Mesenchymal stem cell (in vitro differentiated cells and primary cell): ENCODE measurements around the gene PRKG1.

Experiments
- DNase-seq: peaks from one replicate; pipeline ENCODE4 v3.0.0-alpha.2; 2013
- H2AFZ ChIP-seq: one replicate; pipeline ENCODE4 v1.6.1; 2013; ENCODE audit warnings: low read depth, mild to moderate bottlenecking, control low read depth, inconsistent platforms, low read length, moderate library complexity
- H2AK5ac ChIP-seq: 2 replicates; pipeline ENCODE4 v1.6.1; 2013; ENCODE audit warnings: low read length, moderate library complexity, mild to moderate bottlenecking, inconsistent platforms; ENCODE audit not compliant: severe bottlenecking
- H2BK120ac ChIP-seq: one replicate; pipeline ENCODE4 v1.6.1; 2013; ENCODE audit warnings: low read depth, mild to moderate bottlenecking, inconsistent platforms, low read length, moderate library complexity
- H2BK12ac ChIP-seq, 2 experiments: one replicate each; pipeline ENCODE4 v1.6.1; 2013; ENCODE audit warnings: inconsistent platforms in 2 of 2, low read length in 2 of 2, mild to moderate bottlenecking in 2 of 2, moderate library complexity in 2 of 2, control low read depth in 1 of 2
- H2BK15ac ChIP-seq: one replicate; pipeline ENCODE4 v1.6.1; 2013; ENCODE audit warnings: mild to moderate bottlenecking, low read depth, inconsistent platforms; ENCODE audit not compliant: poor library complexity, severe bottlenecking
- H2BK5ac ChIP-seq: 2 replicates; pipeline ENCODE4 v1.6.1; 2013; ENCODE audit warnings: low read depth, mild to moderate bottlenecking, low read length, control low read depth, inconsistent platforms; ENCODE audit not compliant: poor library complexity, severe bottlenecking
- H3K14ac ChIP-seq, 2 experiments: one replicate each; pipeline ENCODE4 v1.6.1; 2013; ENCODE audit warnings: inconsistent platforms in 2 of 2, low read length in 2 of 2, control low read depth in 1 of 2, mild to moderate bottlenecking in 1 of 2, moderate library complexity in 1 of 2
- H3K18ac ChIP-seq, 2 experiments: one replicate each; pipeline ENCODE4 v1.6.1; 2013; ENCODE audit warnings: inconsistent platforms in 2 of 2, low read length in 2 of 2, control low read depth in 1 of 2, low read depth in 1 of 2, mild to moderate bottlenecking in 1 of 2
- H3K23ac ChIP-seq, 2 experiments: one replicate each; pipeline ENCODE4 v1.6.1; 2013; ENCODE audit warnings: inconsistent platforms in 2 of 2, low read length in 2 of 2, mild to moderate bottlenecking in 2 of 2, moderate library complexity in 2 of 2, control low read depth in 1 of 2
- H3K27ac ChIP-seq: 2 replicates; pipeline ENCODE4 v1.5.1; 2013; ENCODE audit warnings: mild to moderate bottlenecking, moderate library complexity, low read length, control low read depth, inconsistent platforms; ENCODE audit not compliant: poor library complexity, severe bottlenecking
- H3K27me3 ChIP-seq, 2 experiments: 2 replicates each; pipeline versions ENCODE4 v1.6.1 to v1.7.0; 2013; ENCODE audit warnings: low read length in 2 of 2, mild to moderate bottlenecking in 2 of 2, moderate library complexity in 2 of 2, control low read depth in 1 of 2, inconsistent platforms in 1 of 2; ENCODE audit not compliant: control insufficient read depth in 1 of 2, insufficient read depth in 1 of 2
- H3K36me3 ChIP-seq, 2 experiments: 2 replicates each; pipeline versions ENCODE4 v1.6.1 to v1.7.0; 2013; ENCODE audit warnings: low read length in 2 of 2, control low read depth in 1 of 2, inconsistent platforms in 1 of 2, low read depth in 1 of 2, mild to moderate bottlenecking in 1 of 2; ENCODE audit not compliant: insufficient read depth in 2 of 2, control insufficient read depth in 1 of 2
- H3K4ac ChIP-seq, 2 experiments: one replicate each; pipeline ENCODE4 v1.6.1; 2013; ENCODE audit warnings: inconsistent platforms in 2 of 2, low read length in 2 of 2, mild to moderate bottlenecking in 2 of 2, moderate library complexity in 2 of 2, control low read depth in 1 of 2, low read depth in 1 of 2
- H3K4me1 ChIP-seq: 2 replicates; pipeline ENCODE4 v1.6.1; 2013; ENCODE audit warnings: low read depth, low read length, control low read depth; ENCODE audit not compliant: control insufficient read depth, insufficient read depth
- H3K4me2 ChIP-seq: 2 replicates; pipeline ENCODE4 v1.6.1; 2013; ENCODE audit warnings: low read length, mild to moderate bottlenecking, inconsistent platforms; ENCODE audit not compliant: poor library complexity, severe bottlenecking
- H3K4me3 ChIP-seq, 2 experiments: 2 replicates each; pipeline versions ENCODE4 v1.5.1 to v1.7.0; 2013; ENCODE audit warnings: low read length in 2 of 2, mild to moderate bottlenecking in 2 of 2, control low read depth in 1 of 2, low read depth in 1 of 2; ENCODE audit not compliant: insufficient read depth in 1 of 2
- H3K79me1 ChIP-seq: replicated peaks from 2 replicates; pipeline ENCODE4 v1.6.1; 2013; ENCODE audit warnings: mild to moderate bottlenecking, control low read depth, low read length, inconsistent platforms; ENCODE audit not compliant: poor library complexity, severe bottlenecking
- H3K9ac ChIP-seq: 2 replicates; pipeline ENCODE4 v1.7.0; 2013; ENCODE audit warnings: mild to moderate bottlenecking, low read length, moderate library complexity
- H3K9me3 ChIP-seq: 2 replicates; pipeline ENCODE4 v1.7.0; 2013; ENCODE audit warnings: mild to moderate bottlenecking, low read length; ENCODE audit not compliant: control insufficient read depth
- H4K8ac ChIP-seq: one replicate; pipeline ENCODE4 v1.6.1; 2013; ENCODE audit warnings: inconsistent platforms, mild to moderate bottlenecking, low read length, moderate library complexity
- H4K91ac ChIP-seq: one replicate; pipeline ENCODE4 v1.6.1; 2013; ENCODE audit warnings: mild to moderate bottlenecking, low read length, inconsistent platforms
- WGBS: methylation state at CpG from one replicate; pipeline ENCODE4 v1.1.7; 2013; ENCODE audit warnings: mixed read lengths; 5-methylcytosine and 5-hydroxymethylcytosine counted together

PRKG1 gene

DNA sequence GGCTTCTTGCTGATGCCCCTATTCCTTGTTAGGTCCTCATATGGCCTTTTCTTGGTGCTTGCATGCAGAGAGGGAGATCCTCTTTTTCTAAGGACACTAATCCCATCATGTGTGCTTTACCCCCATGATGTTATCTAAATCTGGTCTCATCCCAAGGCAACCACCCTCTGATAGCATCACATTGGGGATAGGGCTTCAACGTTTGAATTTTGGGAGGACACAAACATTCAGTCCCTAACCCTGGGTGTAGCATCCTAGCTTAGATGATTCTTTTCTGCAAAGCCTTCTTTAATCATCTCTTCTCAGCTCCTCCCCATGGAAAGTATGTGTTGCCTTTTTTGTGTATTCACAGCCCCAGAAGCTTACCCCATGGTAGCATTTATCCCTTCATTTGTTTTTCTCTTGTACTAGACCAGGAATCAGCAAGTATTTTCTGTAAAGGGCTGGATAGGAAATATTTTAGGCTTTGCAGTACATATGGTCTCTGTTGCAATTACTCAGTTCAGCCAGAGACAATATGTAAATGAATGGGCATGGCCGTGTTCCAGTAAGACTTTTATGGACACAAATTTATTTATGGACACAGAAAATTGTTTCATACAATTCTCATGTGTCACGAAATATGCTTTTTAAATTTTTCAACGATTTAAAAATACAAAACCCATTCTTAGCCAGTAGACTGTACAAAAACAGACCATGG lies 726.6 kb downstream of the PRKG1 start:
- Histone ChIP-seq H2BK12ac (no peak overlapping the region), H3K4me3 (no peak overlapping the region), H3K18ac (no peak overlapping the region), H3K79me1 (no peaks in the 10 kb centered on the region), H3K4me1 (no peaks in the 10 kb centered on the region), H3K14ac (no peak overlapping the region), H3K9me3 (no peaks in the 10 kb centered on the region), H3K27me3 (no peaks in the 10 kb centered on the region), H3K27ac (no peak overlapping the region), H2BK5ac (no peak overlapping the region), H2BK120ac (no peak overlapping the region), H4K8ac (no peak overlapping the region), H2AK5ac (no peak overlapping the region), H3K4ac (no peak overlapping the region), H4K91ac (no peak overlapping the region), H3K4me2 (no peak overlapping the region), H2BK15ac (no peak overlapping the region), H2AFZ (no peak overlapping the region), H3K9ac (no peak overlapping the region), H3K36me3 (no peaks in the 10 kb centered on the region), H3K23ac (no peak overlapping the region)
- DNase-seq = no peak
- 83% methylated on average over 4 of the region's 4 CpGs for WGBS

DNA sequence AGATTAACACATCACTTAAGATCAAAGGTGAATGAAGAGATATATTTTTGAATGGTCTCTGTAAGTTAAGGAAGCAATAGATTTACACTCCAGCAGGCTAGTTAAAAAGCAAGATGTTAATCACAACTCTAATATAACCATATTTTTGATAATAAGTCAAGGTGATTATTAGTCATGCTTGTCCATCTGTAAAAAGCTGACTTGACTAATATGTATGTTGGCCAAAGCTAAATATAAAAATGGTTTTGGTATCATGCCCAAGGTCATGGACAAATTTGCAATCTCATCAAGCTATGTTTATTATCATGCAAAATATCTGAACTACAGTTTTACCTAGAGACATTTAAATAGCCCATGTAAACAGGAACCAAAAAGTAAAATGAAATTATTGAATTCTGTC lies 727.7 kb downstream of the PRKG1 start:
- no peak overlapping the region for H2BK15ac ChIP-seq
- no peak overlapping the region for H3K27ac ChIP-seq
- no peak overlapping the region for H3K23ac ChIP-seq
- no peaks in the 10 kb centered on the region for H3K4me1 ChIP-seq
- no peaks in the 10 kb centered on the region for H3K36me3 ChIP-seq
- H3K27me3 ChIP-seq = no peaks in the 10 kb centered on the region
- no peaks in the 10 kb centered on the region for H3K79me1 ChIP-seq
- no peaks in the 10 kb centered on the region for H3K9me3 ChIP-seq
- H4K91ac ChIP-seq = no peak overlapping the region
- no peak overlapping the region for H2AFZ ChIP-seq
- DNase-seq = no peak
- H3K9ac ChIP-seq = no peak overlapping the region
- no peak overlapping the region for H3K4me3 ChIP-seq
- H3K4ac ChIP-seq = no peak overlapping the region
- H3K4me2 ChIP-seq = no peak overlapping the region
- no peak overlapping the region for H4K8ac ChIP-seq
- H2BK5ac ChIP-seq = no peak overlapping the region
- no peak overlapping the region for H3K18ac ChIP-seq
- no peak overlapping the region for H2BK120ac ChIP-seq
- H2AK5ac ChIP-seq = no peak overlapping the region
- H2BK12ac ChIP-seq = no peak overlapping the region
- H3K14ac ChIP-seq = no peak overlapping the region

DNA sequence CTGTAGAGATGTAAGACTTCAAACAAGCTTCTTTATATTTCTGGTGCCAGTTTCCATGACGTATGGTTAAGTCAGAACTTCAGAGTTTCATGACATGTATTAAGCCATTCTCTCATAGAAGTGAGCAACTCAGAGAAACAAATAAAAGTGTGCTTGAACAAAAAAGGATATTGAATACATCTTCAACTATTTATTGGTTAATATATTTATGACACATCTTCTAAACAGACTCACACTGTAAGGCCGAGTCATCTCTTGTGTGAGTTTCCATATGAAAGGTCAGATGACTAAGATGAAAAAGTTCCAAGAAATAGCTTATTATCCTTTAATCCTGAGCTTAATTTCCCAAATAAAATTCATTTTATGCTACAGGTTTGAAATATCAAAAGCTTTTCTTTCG lies 730.6 kb downstream of the PRKG1 start:
- 100% methylated on average over 1 of the region's 3 CpGs for WGBS

DNA sequence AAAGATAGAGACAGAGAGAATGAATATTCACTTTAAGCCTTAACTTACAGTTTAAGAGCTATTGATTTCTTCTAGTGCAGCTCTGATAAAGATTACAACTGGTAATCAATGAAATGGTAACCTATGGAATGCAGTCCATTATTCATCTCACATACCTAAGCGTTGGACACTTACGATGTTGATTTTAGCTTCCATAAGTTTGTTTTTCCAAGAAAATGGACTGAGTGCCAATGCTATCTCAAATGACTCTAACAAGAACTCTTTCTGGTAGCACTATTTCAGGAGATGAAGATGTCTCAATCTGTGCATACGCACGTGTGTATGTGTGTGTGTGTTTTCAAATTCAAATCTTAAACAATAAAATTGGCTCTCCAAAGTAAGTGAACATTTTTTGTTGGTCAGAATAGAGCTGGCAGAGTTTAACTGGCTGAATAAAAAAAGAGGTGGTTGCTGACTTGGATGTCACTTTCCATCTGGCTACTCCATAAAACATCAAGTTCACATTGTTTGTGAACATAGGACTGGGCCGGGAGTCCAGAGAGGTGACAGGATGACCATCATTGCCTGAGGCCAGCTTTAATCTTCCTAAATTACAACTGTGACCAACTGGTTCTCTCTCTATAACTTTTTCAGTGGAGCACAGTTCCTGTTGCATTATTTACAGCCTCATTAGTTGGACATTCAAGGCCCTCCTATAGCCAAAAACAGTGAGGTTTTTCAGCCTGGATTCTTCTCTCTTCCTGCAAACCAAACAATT lies 732.0 kb downstream of the PRKG1 start:
- no peak overlapping the region for H3K4ac ChIP-seq
- H2AK5ac ChIP-seq = no peak overlapping the region
- no peak overlapping the region for H4K91ac ChIP-seq
- H3K27ac ChIP-seq = no peak overlapping the region
- 100% methylated on average over 3 of the region's 5 CpGs for WGBS
- no peaks in the 10 kb centered on the region for H3K9me3 ChIP-seq
- H2BK12ac ChIP-seq = no peak overlapping the region
- H3K36me3 ChIP-seq = no peaks in the 10 kb centered on the region
- DNase-seq = no peak
- H4K8ac ChIP-seq = no peak overlapping the region
- no peak overlapping the region for H3K9ac ChIP-seq
- H2AFZ ChIP-seq = no peak overlapping the region
- H3K23ac ChIP-seq = no peak overlapping the region
- H3K14ac ChIP-seq = no peak overlapping the region
- H3K4me3 ChIP-seq = no peak overlapping the region
- no peaks in the 10 kb centered on the region for H3K4me1 ChIP-seq
- H3K4me2 ChIP-seq = no peak overlapping the region
- H3K79me1 ChIP-seq = no peaks in the 10 kb centered on the region
- no peak overlapping the region for H2BK15ac ChIP-seq
- no peak overlapping the region for H3K18ac ChIP-seq
- no peak overlapping the region for H2BK120ac ChIP-seq
- no peak overlapping the region for H2BK5ac ChIP-seq
- H3K27me3 ChIP-seq = no peaks in the 10 kb centered on the region

More for the DNA sequence above, 730.6 kb downstream of the PRKG1 start:
- H3K4me3 ChIP-seq = no peak overlapping the region
- no peak overlapping the region for H3K14ac ChIP-seq
- H2AFZ ChIP-seq = no peak overlapping the region
- no peaks in the 10 kb centered on the region for H3K27me3 ChIP-seq
- H4K8ac ChIP-seq = no peak overlapping the region
- no peak overlapping the region for H4K91ac ChIP-seq
- H2AK5ac ChIP-seq = no peak overlapping the region
- no peak overlapping the region for H3K18ac ChIP-seq
- H3K4me2 ChIP-seq = no peak overlapping the region
- no peak overlapping the region for H2BK120ac ChIP-seq
- no peak overlapping the region for H3K27ac ChIP-seq
- H3K36me3 ChIP-seq = no peaks in the 10 kb centered on the region
- no peak overlapping the region for H2BK5ac ChIP-seq
- H3K4ac ChIP-seq = no peak overlapping the region
- no peak overlapping the region for H2BK15ac ChIP-seq
- H3K79me1 ChIP-seq = no peaks in the 10 kb centered on the region
- H3K9me3 ChIP-seq = no peaks in the 10 kb centered on the region
- peak overlapping the region; percentile 68 for H3K9ac ChIP-seq
- no peak overlapping the region for H2BK12ac ChIP-seq
- no peak overlapping the region for H3K23ac ChIP-seq
- DNase-seq = peak; percentile 21
- no peaks in the 10 kb centered on the region for H3K4me1 ChIP-seq
